Glutamatergic neuron (in vitro differentiated cells): ENCODE data around the gene PCNT. TPM values are rescaled to one million over a fixed set of nuclear protein-coding genes. Genes with fewer than 3 reads are reported as not detected.
A peak's percentile ranks its signal among the peaks of the same experiment; 100 is the strongest.

Experiments
- DNase-seq: peaks from one replicate; pipeline ENCODE4 v3.0.0; 2022
- H3K27ac Mint-ChIP-seq: one replicate; pipeline ENCODE4 v1.8.0; 2020; ENCODE audit warnings: mild to moderate bottlenecking, mixed read lengths, inconsistent platforms; ENCODE audit not compliant: unreplicated experiment
- H3K27me3 Mint-ChIP-seq: one replicate; pipeline ENCODE4 v1.8.0; 2020; ENCODE audit warnings: mild to moderate bottlenecking, moderate library complexity, mixed read lengths, inconsistent platforms; ENCODE audit not compliant: unreplicated experiment
- H3K36me3 Mint-ChIP-seq: one replicate; pipeline ENCODE4 v1.8.0; 2020; ENCODE audit warnings: mild to moderate bottlenecking, mixed read lengths, inconsistent platforms; ENCODE audit not compliant: unreplicated experiment
- H3K4me1 Mint-ChIP-seq: one replicate; pipeline ENCODE4 v1.8.0; 2020; ENCODE audit warnings: mild to moderate bottlenecking, low read depth, mixed read lengths, inconsistent platforms; ENCODE audit not compliant: unreplicated experiment
- H3K4me3 Mint-ChIP-seq: one replicate; pipeline ENCODE4 v1.8.0; 2020; ENCODE audit warnings: mild to moderate bottlenecking, mixed read lengths, inconsistent platforms; ENCODE audit not compliant: unreplicated experiment
- H3K9me3 Mint-ChIP-seq: one replicate; pipeline ENCODE4 v1.8.0; 2020; ENCODE audit warnings: mild to moderate bottlenecking, moderate library complexity, mixed read lengths, inconsistent platforms; ENCODE audit not compliant: unreplicated experiment
- CTCF ChIP-seq: fragments of 200-600 bp; sonication (generic); IDR thresholded peaks from one replicate; pipeline ENCODE4 v1.5.0; 2021; ENCODE audit not compliant: partially characterized antibody, unreplicated experiment
- total RNA-seq: library from RNA; stranded (reverse); fragmentation: NEBNext Ultra II Directional; extraction: Animal tissue kit (Norgen Biotek cat#: 25700); gene quantifications from one replicate; pipeline ENCODE4 v1.2.1, GENCODE V29; 2021; ENCODE audit not compliant: unreplicated experiment

The PCNT gene
- total RNA-seq, 1 donor from 2014 or later = 117 TPM

GRCh38 chr21:46404306-46404705, 80.3 kb downstream of the PCNT start:
- no peak for TF ChIP-seq CTCF
- Mint-ChIP-seq H3K27me3 (peaks cover 4% of the 10 kb centered on the region), H3K4me1 (no peaks in the 10 kb centered on the region), H3K27ac (no peak overlapping the region), H3K4me3 (no peak overlapping the region), H3K9me3 (peaks cover 1% of the 10 kb centered on the region), H3K36me3 (peaks cover 8% of the 10 kb centered on the region)
- DNase-seq = no peak

- Mint-ChIP-seq H3K36me3 (peaks cover 8% of the 10 kb centered on the region), H3K4me1 (no peaks in the 10 kb centered on the region), H3K4me3 (no peak overlapping the region), H3K27me3 (peaks cover 4% of the 10 kb centered on the region), H3K9me3 (peaks cover 4% of the 10 kb centered on the region), H3K27ac (no peak overlapping the region)
- no peak for TF ChIP-seq CTCF
- no peak for DNase-seq
Measured at GRCh38 chr21:46406001-46406400, 82.0 kb downstream of the PCNT start.

GRCh38 chr21:46409641-46410406, 85.9 kb downstream of the PCNT start:
- no peak for DNase-seq
- H3K27me3 Mint-ChIP-seq = peaks cover 5% of the 10 kb centered on the region
- no peaks in the 10 kb centered on the region for H3K36me3 Mint-ChIP-seq
- no peak overlapping the region for H3K4me3 Mint-ChIP-seq
- no peak overlapping the region for H3K27ac Mint-ChIP-seq
- H3K9me3 Mint-ChIP-seq = peaks cover 2% of the 10 kb centered on the region
- no peak for TF ChIP-seq CTCF
- no peaks in the 10 kb centered on the region for H3K4me1 Mint-ChIP-seq

- TF ChIP-seq CTCF = no peak
- no peak for DNase-seq
- H3K4me3 Mint-ChIP-seq = no peak overlapping the region
- H3K4me1 Mint-ChIP-seq = no peaks in the 10 kb centered on the region
- H3K9me3 Mint-ChIP-seq = peaks cover 2% of the 10 kb centered on the region
- H3K36me3 Mint-ChIP-seq = no peaks in the 10 kb centered on the region
- peaks cover 5% of the 10 kb centered on the region for H3K27me3 Mint-ChIP-seq
- peak overlapping the region; percentile 52 for H3K27ac Mint-ChIP-seq
Measured at GRCh38 chr21:46410516-46410915, 86.6 kb downstream of the PCNT start.

- H3K36me3 Mint-ChIP-seq = no peaks in the 10 kb centered on the region
- no peaks in the 10 kb centered on the region for H3K4me1 Mint-ChIP-seq
- H3K27ac Mint-ChIP-seq = no peak overlapping the region
- H3K4me3 Mint-ChIP-seq = no peak overlapping the region
- DNase-seq = no peak
- no peak for TF ChIP-seq CTCF
- peaks cover 7% of the 10 kb centered on the region for H3K27me3 Mint-ChIP-seq
- peaks cover 6% of the 10 kb centered on the region for H3K9me3 Mint-ChIP-seq
Measured at GRCh38 chr21:46411236-46411635, 87.3 kb downstream of the PCNT start.
